ENCODE results near the gene OR52K1.

DNA sequence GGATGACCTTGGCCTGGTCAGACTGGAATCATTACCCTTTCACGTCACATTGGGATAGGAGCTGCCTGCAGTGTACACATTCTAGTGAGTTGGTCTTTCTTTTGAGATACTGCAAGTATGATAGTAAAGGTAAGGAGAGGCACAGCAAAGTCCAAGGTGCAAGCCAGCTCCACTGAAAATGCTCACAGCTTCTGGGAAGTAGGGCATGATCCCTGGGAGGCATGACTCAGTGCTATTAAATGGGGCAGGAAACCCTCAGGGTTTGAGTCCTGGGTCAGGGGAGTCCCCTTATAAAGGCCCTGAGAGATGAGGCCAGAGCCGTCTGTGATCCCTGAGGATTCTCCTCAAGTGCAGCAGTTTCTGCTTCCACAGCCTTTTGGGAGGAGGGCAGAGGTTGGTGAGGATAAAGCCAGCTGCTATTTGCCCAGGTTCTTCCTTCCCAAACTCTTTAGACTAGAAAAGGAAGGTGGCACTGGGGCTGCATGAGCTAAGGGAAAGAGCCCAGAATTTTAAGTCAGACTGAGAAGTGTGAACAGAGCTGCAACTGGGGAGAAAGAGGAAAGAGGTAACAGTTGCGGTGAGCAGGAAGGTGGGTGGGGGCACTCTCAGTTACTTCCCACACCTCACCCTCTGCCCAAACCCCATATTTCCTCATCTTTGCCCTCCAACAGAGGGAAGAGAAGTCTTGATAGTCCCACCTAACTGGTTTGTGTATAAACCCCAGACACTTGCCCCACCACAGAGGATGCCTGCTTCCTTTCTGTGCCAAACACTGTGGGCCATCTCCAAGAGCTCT, 14.4 kb upstream of the OR52K1 start:
- TF ChIP-seq SP1 (IDR thresholded peaks at IDR 0.05) (no peak), ELF4 (IDR thresholded peaks at IDR 0.05) (no peak), SUZ12 (IDR thresholded peaks at IDR 0.05) (no peak), L3MBTL2 (conservative IDR thresholded peaks at IDR 0.05) (no peak), FOXM1 (IDR thresholded peaks at IDR 0.05; ENCODE audit: borderline replicate concordance) (no peak), NFRKB (IDR thresholded peaks at IDR 0.05) (no peak)

Measured in HEK293T (cell line).